HT-29 (cell line): ENCODE measurements around the gene SCLY. TPM values are rescaled to one million over a fixed set of nuclear protein-coding genes. Genes with fewer than 3 reads are reported as not detected.
"Not testable (repeated sequence)": the region's sequence is repeated elsewhere in the genome, so short reads cannot be mapped to it uniquely, and the experiment has no call there.

Experiments used
- DNase-seq: peaks from one replicate; pipeline ENCODE4 v3.0.0-alpha.2; 2015; ENCODE audit warnings: low spot score
- total RNA-seq: library from RNA; depleted of rRNA; stranded (reverse); fragments of >200 nt; shearing (Covaris generic); gene quantifications from 2 replicates; pipeline ENCODE4 v1.2.3, GENCODE V29; 2014

The SCLY gene
- total RNA-seq, 1 experiment from 2014 or later: 41.6 TPM

DNA sequence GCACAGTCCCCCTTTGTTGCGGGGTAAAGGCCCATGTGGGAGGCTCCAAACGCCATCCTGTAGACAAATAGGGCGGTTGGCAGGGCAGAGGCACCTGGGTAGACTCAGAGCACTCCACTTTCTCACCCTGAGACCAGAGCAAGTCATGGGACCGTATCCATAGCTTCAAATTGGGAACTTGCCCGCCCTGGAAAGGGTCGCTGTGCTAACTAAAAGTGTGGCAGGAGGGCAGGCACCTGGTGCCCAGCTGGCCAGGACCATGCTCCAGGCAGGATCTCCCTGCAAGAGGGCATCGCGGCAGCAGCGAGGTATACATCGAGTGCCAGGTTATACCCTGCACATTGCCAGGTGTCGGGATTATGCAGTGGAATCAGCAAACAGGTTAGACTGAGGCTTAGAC, 20.8 kb upstream of the SCLY start:
- no peak for DNase-seq

DNA sequence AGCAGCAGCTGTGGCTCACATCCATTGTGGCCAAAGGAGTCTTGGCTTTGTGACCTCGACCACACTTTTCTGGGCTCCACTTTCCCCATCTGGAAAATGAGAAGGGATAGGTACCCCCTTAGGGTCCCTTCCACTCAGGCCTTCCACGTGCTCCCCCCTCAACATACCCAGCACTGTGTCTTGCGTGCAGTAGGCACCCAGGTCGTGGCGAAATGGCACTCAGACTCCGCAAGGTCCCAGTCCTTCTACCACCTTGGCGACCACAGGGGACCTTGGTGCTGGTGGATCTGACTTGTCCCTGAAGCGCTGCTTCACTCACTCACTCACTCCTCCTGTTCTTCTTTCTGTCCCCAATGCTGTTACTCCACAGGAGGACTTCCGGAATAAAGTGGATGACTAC, 19.9 kb upstream of the SCLY start:
- no peak for DNase-seq

DNA sequence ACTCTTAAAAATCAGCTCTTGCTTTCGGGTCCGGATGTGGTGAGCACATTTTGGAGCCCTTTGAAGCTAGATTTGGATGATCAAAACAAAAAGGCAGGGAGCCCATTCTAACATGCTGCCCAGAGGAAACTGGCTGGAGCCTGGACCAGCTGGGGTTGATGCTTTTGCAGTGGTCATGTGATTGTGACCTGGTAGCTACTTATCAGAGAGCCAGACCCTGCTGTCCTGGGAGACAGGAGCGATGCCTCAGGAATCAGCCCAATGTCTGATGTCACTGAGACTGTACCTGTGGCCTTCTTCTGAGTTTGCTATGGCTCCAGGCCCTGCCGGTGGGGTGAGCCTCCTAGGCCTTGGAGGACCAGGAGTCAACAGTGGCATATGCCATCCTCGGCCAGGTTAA, 18.7 kb upstream of the SCLY start:
- DNase-seq: no peak

DNA sequence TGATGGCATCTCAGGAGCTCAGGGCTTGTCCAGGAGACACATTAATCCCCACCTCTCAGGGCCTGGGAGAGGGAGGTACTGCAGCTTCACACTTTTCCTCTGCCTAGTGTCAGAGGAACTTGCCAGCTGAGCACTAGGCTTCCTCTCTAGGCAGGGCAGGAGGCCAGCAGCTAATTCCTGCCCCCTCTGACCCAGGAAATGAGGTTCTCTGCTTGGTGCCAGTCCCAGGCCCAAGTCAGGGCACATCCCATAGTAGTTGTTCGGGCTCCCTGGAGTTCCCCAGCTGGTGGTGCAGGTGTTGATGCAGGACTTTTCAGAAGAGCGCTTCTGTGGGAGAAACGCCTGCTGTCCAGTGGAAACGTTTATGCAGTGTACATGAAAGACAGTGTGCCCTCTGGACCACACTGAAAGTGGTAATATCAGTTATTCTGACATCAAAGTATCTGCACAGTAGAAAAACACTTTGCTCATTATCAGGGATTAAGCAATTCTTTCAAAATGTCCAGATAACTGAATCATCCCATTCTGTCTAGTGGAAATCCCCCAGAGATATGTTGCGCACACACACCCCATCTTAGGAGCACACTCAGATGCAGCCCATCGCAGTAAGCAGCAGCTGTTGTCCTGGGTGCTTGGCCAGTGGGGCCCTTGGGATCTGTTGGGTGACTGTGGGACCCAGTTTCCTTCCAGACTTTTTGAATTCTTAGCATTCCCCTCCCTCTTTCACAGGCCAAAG, 17.8 kb upstream of the SCLY start:
- no peak for DNase-seq

DNA sequence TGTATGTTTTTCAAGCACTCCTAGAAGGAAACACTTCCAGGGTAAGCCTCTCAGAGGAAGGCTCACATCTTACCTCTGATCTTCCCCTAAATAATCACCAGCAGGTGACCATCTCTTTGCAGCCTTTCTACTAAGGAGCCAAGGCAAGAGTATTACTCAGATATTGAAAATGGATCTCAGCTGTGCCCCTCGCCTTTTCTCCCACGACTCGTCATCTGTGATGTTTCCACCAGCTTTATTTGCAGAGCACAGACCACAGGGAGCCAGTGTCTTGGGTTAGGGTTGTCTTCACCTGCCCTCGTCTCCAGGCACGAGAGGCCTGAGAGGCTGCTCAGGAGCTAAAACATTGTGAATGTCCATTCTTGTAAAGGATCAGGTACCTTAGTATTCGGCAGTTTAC, 16.9 kb upstream of the SCLY start:
- no peak for DNase-seq

DNA sequence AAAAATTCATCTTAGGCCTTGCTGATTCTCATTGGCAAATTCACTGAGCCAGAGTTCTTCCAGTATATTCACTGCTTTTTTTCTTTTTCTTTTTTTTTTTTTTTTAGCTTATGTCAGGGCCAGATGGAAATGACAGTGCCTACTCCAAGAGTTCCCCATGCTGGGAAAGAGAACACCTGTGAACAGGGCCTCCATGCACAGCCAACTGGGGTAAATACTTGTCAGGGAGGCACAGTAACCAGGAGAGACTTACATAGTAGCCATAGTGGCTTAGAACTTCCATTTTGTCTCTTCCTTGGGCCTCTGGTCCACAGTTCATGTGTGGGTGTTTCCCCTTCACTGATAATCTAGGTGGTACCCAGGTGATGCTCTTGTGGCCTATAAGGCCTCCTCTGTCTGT, 15.2 kb upstream of the SCLY start:
- no peak for DNase-seq

DNA sequence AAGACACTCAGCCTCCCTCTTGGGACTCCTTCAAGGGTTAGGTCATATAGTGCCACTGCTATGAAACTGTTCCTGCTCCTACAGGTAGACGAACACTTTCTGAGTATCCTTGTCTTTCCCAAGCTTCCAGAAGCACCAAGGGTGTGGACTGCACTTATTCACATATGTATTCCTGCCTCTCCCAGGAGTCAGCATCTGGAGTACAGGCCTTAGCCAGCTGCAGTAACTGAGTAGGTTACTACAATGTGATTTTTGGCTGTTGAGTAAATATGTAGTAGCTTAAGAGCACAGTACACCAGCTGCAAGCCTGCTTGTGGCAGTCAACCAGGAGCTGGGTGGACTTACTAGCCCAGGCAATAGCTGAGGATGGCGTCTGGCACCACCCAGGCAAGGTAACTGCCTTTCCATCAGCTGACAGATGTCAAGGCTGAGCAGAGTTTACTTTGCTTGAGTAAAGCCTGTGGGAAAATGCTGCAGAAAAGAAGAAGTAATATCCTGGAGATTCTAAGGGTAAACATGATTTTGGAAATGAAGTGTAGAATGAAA, 14.0 kb upstream of the SCLY start:
- DNase-seq: no peak

DNA sequence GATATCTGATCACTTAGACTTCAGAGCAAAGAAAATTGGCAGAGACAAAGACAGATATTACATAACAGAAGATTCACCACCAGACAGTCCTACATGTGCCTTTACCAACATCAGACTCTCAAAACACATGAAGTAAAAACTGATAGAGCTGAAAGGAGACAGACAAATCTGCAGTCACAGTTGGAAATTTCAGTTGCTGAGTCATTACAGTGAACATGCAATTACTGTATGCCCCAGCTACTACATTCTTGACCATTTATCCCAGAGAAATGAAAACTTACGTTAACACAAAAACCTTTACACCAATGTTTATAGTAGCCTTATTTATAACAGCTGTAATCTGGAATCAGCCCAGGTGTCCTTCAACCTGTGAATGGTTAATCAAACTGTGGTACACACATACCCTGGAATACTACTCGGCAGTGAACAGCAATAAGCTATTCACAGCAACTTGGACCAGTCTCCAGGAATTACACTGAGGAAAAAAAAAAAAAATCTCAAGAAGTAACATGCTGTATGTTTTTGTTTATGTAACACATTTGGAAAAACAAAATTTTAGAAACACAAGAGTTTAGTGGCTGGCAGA, 7.5 kb upstream of the SCLY start:
- no peak for DNase-seq

DNA sequence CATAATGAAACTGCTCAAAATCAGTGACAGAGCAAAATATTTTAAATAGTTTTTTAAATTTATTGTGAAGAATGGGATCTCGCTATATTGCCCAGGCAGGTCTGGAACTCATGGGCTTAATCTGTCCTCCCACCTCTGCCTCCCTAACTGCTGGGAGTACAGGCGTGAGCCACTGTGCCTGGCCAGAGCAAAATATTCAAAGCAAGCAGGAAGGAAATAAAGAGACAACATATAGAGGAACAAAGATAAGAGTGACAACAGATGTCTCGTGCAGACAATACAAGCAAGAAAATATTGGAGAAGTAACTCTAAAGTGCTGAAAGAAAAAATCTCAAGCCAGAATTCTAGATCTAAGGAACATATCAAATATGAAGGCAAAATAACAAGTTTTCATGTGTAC, 5.0 kb upstream of the SCLY start:
- no peak for DNase-seq

DNA sequence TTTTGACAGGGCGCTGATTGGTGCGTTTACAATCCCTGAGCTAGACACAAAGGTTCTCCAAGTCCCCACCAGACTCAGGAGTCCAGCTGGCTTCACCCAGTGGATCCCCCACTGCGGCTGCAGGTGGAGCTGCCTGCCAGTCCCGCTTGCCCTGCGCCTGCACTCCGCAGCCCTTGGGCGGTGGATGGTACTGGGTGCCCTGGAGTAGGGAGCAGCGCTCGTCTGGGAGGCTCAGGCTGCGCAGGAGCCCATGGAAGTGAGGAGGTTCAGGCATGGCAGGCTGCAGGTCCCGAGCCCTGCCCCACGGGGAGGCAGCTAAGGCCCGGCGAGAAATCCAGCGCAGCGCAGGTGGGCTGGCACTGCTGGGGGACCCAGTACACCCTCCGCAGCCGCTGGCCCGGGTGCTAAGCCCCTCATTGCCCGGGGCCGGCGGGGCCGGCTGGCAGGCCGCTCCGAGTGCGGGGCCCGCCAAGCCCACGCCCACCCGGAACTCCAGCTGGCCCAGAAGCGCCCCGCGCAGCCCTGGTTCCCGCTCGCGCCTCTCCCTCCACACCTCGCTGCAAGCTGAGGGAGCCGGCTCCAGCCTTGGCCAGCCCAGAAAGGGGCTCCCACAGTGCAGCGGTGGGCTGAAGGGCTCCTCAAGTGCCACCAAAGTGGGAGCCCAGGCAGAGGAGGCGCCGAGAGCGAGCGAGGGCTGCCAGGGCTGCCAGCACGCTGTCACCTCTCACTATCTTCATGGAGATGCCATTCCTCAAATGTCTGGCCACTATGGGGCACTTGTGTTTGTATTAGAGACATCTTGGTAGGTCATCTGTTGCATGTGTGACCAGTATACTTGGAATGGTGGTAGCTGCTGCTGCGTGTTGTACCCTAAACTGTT, 2.9 kb upstream of the SCLY start:
- not testable (repeated sequence) for DNase-seq

DNA sequence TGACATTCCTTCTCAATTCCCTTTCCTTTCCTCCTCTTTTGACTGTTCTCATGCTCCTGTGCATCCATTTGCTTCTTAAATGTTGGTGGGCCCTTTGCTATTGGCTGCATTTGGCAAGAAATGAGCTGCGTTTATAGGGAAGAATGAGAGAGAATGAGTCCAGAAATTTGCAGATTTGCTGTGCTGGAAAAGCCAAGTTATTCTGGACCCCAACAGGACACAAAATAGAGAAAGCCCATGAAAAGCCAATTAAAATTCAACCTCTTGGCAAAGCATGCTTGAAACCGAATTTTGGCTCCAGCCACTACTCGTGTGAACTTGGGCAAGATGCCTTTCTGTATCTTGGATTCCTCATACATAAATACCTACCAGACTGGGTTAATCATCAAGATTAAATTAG, 1.3 kb upstream of the SCLY start:
- DNase-seq: no peak

DNA sequence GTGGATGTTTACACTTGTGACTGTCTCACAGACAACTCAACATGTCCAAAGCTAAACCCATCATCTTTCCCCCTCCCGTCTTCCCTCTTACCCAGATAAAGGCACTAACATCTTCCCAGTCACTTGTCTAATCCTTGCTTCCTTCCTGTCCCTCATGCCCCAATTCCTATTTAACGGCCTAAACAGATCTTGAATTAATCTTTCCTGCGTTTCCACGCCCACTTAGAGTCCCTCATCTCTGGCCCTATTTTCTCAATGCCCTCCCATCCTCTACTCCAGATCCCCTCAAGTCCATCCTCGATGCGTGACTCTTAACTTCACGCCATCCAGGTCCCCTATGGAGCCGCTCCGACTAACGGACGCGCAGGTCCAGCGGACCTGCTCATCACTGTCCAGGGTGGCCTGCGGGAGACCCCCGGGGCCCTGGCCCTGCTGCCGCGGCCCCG, 682 bp upstream of the SCLY start:
- peak; percentile 36 for DNase-seq

DNA sequence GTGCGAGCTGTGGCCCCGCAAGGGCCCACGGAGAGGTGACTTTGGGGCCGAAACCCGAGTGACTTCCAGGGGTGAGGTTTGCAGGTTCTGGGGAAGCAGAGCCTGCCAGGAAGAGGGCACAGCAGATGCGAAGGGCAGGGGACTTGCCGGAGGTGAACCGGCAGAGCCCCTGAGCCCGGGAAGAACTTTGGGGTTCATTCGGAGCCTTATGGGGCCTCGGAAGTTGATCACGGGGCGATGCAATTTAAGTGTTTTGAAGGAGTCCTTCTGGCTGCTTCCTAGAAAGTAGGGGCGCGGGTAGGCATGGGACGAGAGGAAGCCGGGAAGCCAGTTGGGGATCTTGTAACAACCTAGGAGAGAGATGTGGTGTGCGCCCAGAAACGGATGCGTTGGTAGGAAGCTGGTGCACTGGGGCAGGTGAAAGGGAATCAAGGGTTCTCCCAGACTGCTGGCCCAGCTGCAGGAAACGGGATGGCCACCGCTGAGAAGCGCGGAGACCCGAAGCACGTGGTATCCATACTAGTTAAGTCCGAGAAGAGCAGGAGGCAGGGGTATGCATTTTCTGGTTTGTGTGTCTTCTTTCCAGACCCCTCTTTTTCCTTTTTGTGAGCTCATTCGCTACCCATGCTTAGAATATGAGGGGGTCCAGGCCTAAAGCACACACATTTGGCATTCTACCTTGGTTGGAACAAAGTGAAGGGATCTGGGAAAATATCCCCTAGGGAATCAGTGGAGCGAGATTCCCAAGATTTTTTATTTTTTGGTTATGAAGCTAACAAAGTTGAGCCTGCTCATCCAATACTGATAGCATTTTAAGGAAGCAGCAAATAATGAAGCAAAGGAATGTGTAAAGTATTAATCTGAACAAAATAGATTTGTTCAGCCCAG, 758 bp downstream of the SCLY start:
- peak; percentile 63 for DNase-seq

DNA sequence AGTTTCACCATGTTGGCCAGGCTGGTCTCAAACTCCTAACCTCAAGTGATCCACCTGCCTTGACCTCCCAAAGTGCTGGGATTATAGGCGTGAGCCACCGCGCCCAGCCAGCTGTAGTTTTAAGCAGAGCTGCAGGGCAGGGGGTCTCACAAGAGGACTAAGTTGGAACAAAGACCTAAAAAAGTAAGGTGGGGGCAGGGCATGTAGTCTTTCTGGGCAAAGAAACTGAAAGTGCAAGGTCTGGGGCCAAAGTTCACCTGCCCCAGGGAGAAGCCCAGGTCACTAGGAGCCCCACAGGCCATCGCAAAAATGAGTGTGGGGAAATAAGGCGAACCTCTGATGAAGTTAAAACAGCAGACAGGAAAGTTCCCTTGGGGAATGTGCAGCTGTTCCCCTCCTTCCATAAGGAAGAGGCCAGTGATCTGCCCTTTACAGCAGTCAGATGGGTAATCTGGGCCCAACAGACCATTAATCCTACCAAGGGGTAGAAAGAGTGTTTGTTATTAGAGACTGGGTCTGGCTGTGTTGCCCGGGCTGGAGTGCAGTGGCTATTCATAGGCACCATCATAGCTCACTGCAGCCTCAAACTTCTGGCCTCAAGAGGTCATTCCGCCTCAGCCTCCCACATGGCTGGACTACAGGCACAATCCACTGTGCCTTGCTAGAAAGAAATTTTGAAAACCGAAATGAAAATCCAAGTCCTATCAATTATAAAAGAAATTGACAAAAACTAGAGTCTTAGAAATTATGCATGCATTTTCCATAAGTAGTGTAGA, 2.8 kb downstream of the SCLY start:
- DNase-seq: no peak

DNA sequence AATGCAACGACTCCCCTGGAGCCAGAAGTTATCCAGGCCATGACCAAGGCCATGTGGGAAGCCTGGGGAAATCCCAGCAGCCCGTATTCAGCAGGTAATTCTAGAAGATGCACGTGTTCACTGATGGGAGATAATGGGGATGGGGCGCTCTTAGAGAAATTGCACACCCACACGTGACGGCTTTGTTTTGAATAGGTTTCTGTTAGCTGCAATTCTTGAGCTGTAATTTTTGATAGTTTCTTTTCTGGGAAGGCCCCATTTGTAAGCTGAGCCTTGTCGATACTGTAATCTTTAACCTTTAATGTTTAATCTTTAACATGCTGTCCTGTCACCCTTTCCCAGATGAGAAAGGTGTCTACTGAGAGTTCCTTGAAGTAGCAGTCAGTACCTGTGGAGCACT, 3.6 kb downstream of the SCLY start:
- no peak for DNase-seq

DNA sequence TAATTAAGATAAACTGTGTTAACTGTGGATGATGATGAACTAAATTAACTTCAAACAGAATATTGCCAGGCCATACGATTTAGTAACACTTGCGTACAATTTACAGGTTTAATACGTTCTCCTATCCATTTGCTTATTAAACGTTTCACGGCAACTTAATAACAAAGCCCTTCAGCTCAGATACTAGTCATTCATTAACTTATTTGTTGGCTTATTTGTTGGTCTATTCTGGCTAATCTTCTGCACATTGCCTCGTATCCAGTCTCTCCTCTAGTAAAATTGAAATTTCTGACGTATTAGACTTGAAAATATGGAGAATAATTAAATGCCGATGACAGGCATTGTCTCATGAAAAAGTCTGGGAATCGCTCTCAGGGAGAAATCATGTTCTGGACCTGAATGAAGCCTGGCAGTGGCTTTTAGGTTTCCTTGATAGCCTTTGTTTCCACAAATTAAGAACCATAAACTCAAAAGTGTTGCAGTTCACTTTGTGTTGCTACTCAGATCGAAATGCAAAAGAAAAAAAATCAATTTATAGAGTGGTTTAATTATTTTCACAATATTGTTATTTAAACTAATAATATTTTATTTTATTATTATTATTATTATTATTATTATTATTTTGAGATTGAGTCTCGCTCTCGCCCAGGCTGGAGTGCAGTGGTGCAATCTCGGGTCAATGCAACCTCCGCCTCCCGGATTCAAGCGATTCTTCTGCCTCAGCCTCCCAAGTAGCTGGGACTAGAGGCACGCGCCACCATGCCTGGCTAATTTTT, 4.5 kb downstream of the SCLY start:
- DNase-seq: no peak

DNA sequence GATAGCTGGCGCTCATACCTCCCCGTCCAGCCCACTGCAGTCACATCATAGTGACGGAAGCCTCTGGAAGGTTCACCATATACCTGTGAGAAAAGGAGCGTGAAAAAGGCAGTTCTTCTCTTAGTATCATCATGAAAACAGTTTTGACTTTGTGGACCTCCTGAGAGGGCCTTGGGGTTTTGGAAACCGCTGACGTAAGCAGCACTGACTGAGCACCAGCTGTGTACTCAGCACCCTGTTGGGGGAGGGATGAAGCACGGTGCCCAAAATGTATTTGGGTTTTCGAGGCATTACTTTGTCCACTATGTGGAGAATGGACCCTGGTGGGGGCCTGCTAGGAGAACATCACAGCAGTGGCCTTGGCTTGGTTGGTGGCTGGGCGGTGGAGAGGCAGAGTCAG, 5.4 kb downstream of the SCLY start:
- DNase-seq: no peak

DNA sequence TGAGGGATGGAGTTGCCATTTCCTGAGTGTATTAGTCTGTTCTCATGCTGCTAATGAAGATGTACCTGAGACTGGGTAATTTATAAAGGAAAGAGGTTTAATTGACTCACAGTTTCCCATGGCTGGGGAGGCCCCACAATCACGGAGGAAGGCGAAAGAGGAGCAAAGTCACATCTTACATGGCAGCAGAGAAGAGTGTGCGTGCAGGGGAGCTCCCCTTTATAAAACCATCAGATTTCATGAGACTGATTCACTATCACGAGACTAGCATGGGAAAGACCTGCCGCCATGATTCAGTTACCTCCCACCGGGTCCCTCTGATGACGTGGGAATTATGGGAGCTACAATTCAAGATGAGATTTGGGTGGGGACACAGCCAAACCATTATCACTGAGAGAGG, 5.9 kb downstream of the SCLY start:
- not testable (repeated sequence) for DNase-seq

DNA sequence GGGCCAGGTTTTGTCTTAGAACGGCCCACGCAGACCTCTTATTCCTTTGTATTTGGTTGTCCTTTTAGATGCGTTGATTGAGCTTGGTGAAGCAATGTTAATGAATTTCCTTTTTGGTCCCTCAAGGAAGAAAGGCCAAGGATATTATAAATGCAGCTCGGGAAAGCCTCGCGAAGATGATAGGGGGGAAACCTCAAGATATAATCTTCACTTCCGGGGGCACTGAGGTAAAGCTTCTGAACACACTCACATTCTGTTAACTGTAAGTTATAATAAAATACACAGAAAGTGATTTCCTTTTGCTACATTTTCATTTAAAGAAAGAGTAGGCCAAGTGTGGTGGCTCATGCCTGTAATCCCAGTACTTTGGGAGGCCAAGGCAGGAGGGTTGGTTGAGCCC, 7.1 kb downstream of the SCLY start:
- no peak for DNase-seq
